Smooth muscle cell (in vitro differentiated cells): ENCODE data around the gene THADA. TPM values are rescaled to one million over a fixed set of nuclear protein-coding genes. Genes with fewer than 3 reads are reported as not detected.
"Not testable (repeated sequence)": the region's sequence is repeated elsewhere in the genome, so short reads cannot be mapped to it uniquely, and the experiment has no call there.

ENCODE experiments used
- DNase-seq: peaks from one replicate; lab custom pipeline; 2025; ENCODE audit not compliant: unreplicated experiment; lab: John Stamatoyannopoulos, UW
- H2AFZ ChIP-seq: fragments of 200-600 bp; sonication (generic); 2 replicates; pipeline ENCODE4 v1.6.0; 2016; ENCODE audit warnings: antibody characterized with exemption, low read depth, mild to moderate bottlenecking
- H3F3A ChIP-seq: fragments of 200-600 bp; sonication (generic); 2 replicates; pipeline ENCODE4 v1.6.0; 2017; ENCODE audit warnings: antibody characterized with exemption, low read depth
- H3K27ac ChIP-seq: fragments of 200-600 bp; sonication (generic); 2 replicates; pipeline ENCODE4 v1.5.1; 2016; ENCODE audit warnings: low read depth, mild to moderate bottlenecking
- H3K27me3 ChIP-seq: fragments of 200-600 bp; sonication (generic); 2 replicates; pipeline ENCODE4 v1.6.1; 2016; ENCODE audit warnings: low read depth, mild to moderate bottlenecking
- H3K36me3 ChIP-seq: fragments of 200-600 bp; sonication (generic); 2 replicates; pipeline ENCODE4 v1.5.1; 2016; ENCODE audit warnings: low read depth
- H3K4me1 ChIP-seq: fragments of 200-600 bp; sonication (generic); 2 replicates; pipeline ENCODE4 v1.5.1; 2016; ENCODE audit warnings: low read depth
- H3K4me2 ChIP-seq: fragments of 200-600 bp; sonication (generic); 2 replicates; pipeline ENCODE4 v1.6.0; 2016; ENCODE audit warnings: mild to moderate bottlenecking
- H3K4me3 ChIP-seq: fragments of 200-600 bp; sonication (generic); 2 replicates; pipeline ENCODE4 v1.5.1; 2016; ENCODE audit warnings: mild to moderate bottlenecking
- H3K79me2 ChIP-seq: fragments of 200-600 bp; sonication (generic); 2 replicates; pipeline ENCODE4 v1.6.0; 2016; ENCODE audit warnings: low read depth, mild to moderate bottlenecking
- H3K9ac ChIP-seq: fragments of 200-600 bp; sonication (generic); 2 replicates; pipeline ENCODE4 v1.6.0; 2016; ENCODE audit warnings: low read depth
- H3K9me3 ChIP-seq: fragments of 200-600 bp; sonication (generic); replicated peaks from 2 replicates; pipeline ENCODE4 v1.5.1; 2016; ENCODE audit warnings: low read depth
- H4K20me1 ChIP-seq: fragments of 200-600 bp; sonication (generic); 2 replicates; pipeline ENCODE4 v1.6.0; 2016; ENCODE audit warnings: low read depth
- CTCF ChIP-seq: fragments of 200-600 bp; sonication (generic); IDR thresholded peaks from 2 replicates; pipeline ENCODE4 v1.5.1; 2017; ENCODE audit warnings: borderline replicate concordance, mild to moderate bottlenecking, antibody characterized with exemption; ENCODE audit not compliant: insufficient read depth, poor library complexity, severe bottlenecking
- WGBS: methylation state at CpG from one replicate; pipeline ENCODE4 v1.1.7; 2016; ENCODE audit warnings: low lambda C conversion rate; 5-methylcytosine and 5-hydroxymethylcytosine counted together
- polyA plus RNA-seq: library from polyadenylated mRNA; unstranded; fragments of >200 nt; fragmentation: Nextera tagmentation; extraction: Ambion mirVana; gene quantifications from 2 replicates; pipeline ENCODE4 v1.2.1, GENCODE V29; 2016
- total RNA-seq: library from RNA; depleted of rRNA; stranded (reverse); fragments of >200 nt; gene quantifications from 2 replicates; pipeline ENCODE4 v1.2.3, GENCODE V29; 2014

The THADA gene
- total and polyA plus RNA-seq, 2 experiments from 2014 or later: 11.3 to 20.9 TPM

GRCh38 chr2:43190311-43191052, 405.4 kb downstream of the THADA start:
- Histone ChIP-seq H2AFZ (no peak overlapping the region), H3K9me3 (no peaks in the 10 kb centered on the region), H3K79me2 (no peaks in the 10 kb centered on the region), H3K36me3 (no peaks in the 10 kb centered on the region), H3F3A (no peaks in the 10 kb centered on the region), H4K20me1 (no peaks in the 10 kb centered on the region), H3K9ac (no peak overlapping the region), H3K27ac (no peak overlapping the region), H3K4me2 (no peak overlapping the region), H3K27me3 (no peaks in the 10 kb centered on the region), H3K4me3 (no peak overlapping the region), H3K4me1 (peaks cover 11% of the 10 kb centered on the region)
- no peak for DNase-seq
- no peak for TF ChIP-seq CTCF
- 78% methylated on average over 10 of the region's 10 CpGs for WGBS

GRCh38 chr2:43189861-43190260, 406.0 kb downstream of the THADA start:
- 94% methylated on average over 7 of the region's 7 CpGs for WGBS
- H2AFZ ChIP-seq, H3K9me3 ChIP-seq, DNase-seq, H3K79me2 ChIP-seq, H4K20me1 ChIP-seq, H3K27me3 ChIP-seq, H3F3A ChIP-seq, H3K4me2 ChIP-seq, H3K4me3 ChIP-seq, H3K9ac ChIP-seq, H3K36me3 ChIP-seq, H3K27ac ChIP-seq: not testable (repeated sequence)
- H3K4me1 ChIP-seq: peaks cover 11% of the 10 kb centered on the region

- no peak for DNase-seq
- Histone ChIP-seq H3K27me3 (no peaks in the 10 kb centered on the region), H2AFZ (no peak overlapping the region), H3K9me3 (no peaks in the 10 kb centered on the region), H3K4me2 (no peak overlapping the region), H4K20me1 (no peaks in the 10 kb centered on the region), H3K4me3 (no peak overlapping the region), H3K36me3 (no peaks in the 10 kb centered on the region), H3K27ac (no peak overlapping the region), H3K9ac (no peak overlapping the region), H3K4me1 (peaks cover 11% of the 10 kb centered on the region), H3K79me2 (no peaks in the 10 kb centered on the region), H3F3A (no peaks in the 10 kb centered on the region)
- WGBS: 93% methylated on average over 16 of the region's 16 CpGs
- no peak for TF ChIP-seq CTCF
Observed at GRCh38 chr2:43188561-43189386, 407.1 kb downstream of the THADA start.

- no peak overlapping the region for H3K4me3 ChIP-seq
- no peak for TF ChIP-seq CTCF
- no peaks in the 10 kb centered on the region for H3K79me2 ChIP-seq
- WGBS: 46% methylated on average over 12 of the region's 12 CpGs
- no peaks in the 10 kb centered on the region for H3K36me3 ChIP-seq
- no peaks in the 10 kb centered on the region for H3K9me3 ChIP-seq
- no peak overlapping the region for H3K9ac ChIP-seq
- no peaks in the 10 kb centered on the region for H3K27me3 ChIP-seq
- no peaks in the 10 kb centered on the region for H3F3A ChIP-seq
- peaks cover 11% of the 10 kb centered on the region for H3K4me1 ChIP-seq
- H3K27ac ChIP-seq: no peak overlapping the region
- H3K4me2 ChIP-seq: no peak overlapping the region
- peak overlapping the region; percentile 77 for H2AFZ ChIP-seq
- DNase-seq: no peak
- H4K20me1 ChIP-seq: no peaks in the 10 kb centered on the region
Observed at GRCh38 chr2:43186679-43187374, 409.0 kb downstream of the THADA start.
